ENCODE data around the gene C10orf95. TPM values are rescaled to one million over a fixed set of nuclear protein-coding genes. Genes with fewer than 3 reads are reported as not detected.

C10orf95 gene
- total and polyA plus RNA-seq, 2 donors (not counting 3 experiments of a cell fraction or from before 2014, with no cell fraction given): 0.08 TPM; not detected in 1

DNA sequence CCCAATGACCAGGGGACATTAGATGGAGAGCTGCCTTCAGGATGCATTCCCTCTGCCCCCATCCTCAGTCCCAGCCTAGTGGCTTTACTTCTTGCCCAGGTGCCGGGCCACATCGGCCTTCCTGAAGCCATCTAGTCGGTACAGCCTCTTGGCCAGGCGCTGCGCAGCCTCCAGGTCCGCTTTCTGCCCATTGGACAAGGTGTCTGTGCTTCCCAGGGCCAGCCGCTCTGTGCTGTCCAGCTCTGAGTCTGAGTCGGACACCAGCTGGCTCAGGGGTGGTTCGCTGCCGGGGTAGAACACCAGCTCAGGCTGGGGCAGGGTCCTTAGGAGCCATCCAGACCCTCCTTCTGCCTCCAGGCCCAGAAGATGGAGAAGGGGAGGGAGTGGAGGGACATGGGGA is 39.0 kb downstream of the C10orf95 start:
- Histone ChIP-seq H3K79me2 (ENCODE audit: control insufficient read depth, insufficient read depth, low read length) (no peaks in the 10 kb centered on the region), H3K27ac (ENCODE audit: insufficient read depth, low read depth, low read length) (no peak overlapping the region), H3K9me3 (replicated peaks; ENCODE audit: control insufficient read depth, insufficient read depth, low read length) (no peaks in the 10 kb centered on the region), H3K27me3 (ENCODE audit: control insufficient read depth in 2 of 2, insufficient read depth in 2 of 2, low read length in 2 of 2) (peaks cover 40 to 52% of the 10 kb centered on the region in 2 experiments), H3K4me3 (replicated peaks in 1 of 3; ENCODE audit: insufficient read depth in 1 of 3, low read depth in 1 of 3, low read length in 3 of 3) (no peak overlapping the region), H3K4me1 (ENCODE audit: control insufficient read depth, extremely low read depth, insufficient read depth, low read length) (no peaks in the 10 kb centered on the region), H4K20me1 (replicated peaks; ENCODE audit: control insufficient read depth, extremely low read depth, insufficient read depth, low read length) (no peaks in the 10 kb centered on the region), H3K9me1 (replicated peaks; ENCODE audit: control insufficient read depth, extremely low read depth, insufficient read depth, low read length) (no peaks in the 10 kb centered on the region), H3K4me2 (ENCODE audit: insufficient read depth, low read length) (no peak overlapping the region), H2AFZ (ENCODE audit: low read depth, low read length) (no peak overlapping the region), H3K36me3 (ENCODE audit: control insufficient read depth in 2 of 2, extremely low read depth in 1 of 2, insufficient read depth in 2 of 2, low read length in 2 of 2) (no peaks in the 10 kb centered on the region), H3K9ac (replicated peaks; ENCODE audit: extremely low read depth, insufficient read depth, low read length) (no peak overlapping the region)
- FAIRE-seq (no peak), DNase-seq (ENCODE audit: low read depth, low spot score) (no peak)
- no TSS peak for BruUV-seq (replicated peaks)
- POLR2A ChIA-PET: no interaction called here
- intact Hi-C loops (cut with micrococcal nuclease) (no loop called here), dilution Hi-C loops (cut with MboI; ENCODE audit: extremely low pct_ligation_motif_present, low sequenced_read_pairs) (no loop called here)
- TF ChIP-seq POLR2AphosphoS5 (IDR thresholded peaks at IDR 0.05; ENCODE audit: insufficient read depth, low read depth, low read length) (no peak), POLR2A (IDR thresholded peaks at IDR 0.05; ENCODE audit: low read depth, low read length) (no peak), FOS (IDR thresholded peaks at IDR 0.05; ENCODE audit: borderline replicate concordance, insufficient read depth, low read length) (no peak), CTCF (IDR thresholded peaks at IDR 0.05; ENCODE audit: extremely low read depth in 1 of 2, insufficient read depth in 1 of 2, low read depth in 1 of 2, low read length in 2 of 2) (no peak), EZH2 (IDR thresholded peaks at IDR 0.05; ENCODE audit: borderline replicate concordance, low read depth, low read length, severe bottlenecking) (no peak), GATA2 (IDR thresholded peaks at IDR 0.05; ENCODE audit: insufficient read depth, insufficient read length, low read depth, low read length) (no peak), MYC (IDR thresholded peaks at IDR 0.05; ENCODE audit: low read depth, low read length) (no peak), JUN (IDR thresholded peaks at IDR 0.05; ENCODE audit: borderline replicate concordance, insufficient read depth, insufficient read length, low read depth) (no peak)
- TF ChIP-seq, protein P1, sequence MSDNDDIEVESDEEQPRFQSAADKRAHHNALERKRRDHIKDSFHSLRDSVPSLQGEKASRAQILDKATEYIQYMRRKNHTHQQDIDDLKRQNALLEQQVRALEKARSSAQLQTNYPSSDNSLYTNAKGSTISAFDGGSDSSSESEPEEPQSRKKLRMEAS (IDR thresholded peaks at IDR 0.05; ENCODE audit: insufficient read depth, insufficient read length): no peak
- CTCF ChIA-PET: interaction anchor here (0.9 to 2.4 kb wide), 3 partner anchors 9 to 17 kb away, joined by 3 to 8 read pairs (median 3); partner anchors contain the start of gene NFKB2
